PC-3 (cell line): ENCODE measurements around the gene GRIN3A.
"Not testable (repeated sequence)": the region's sequence is repeated elsewhere in the genome, so short reads cannot be mapped to it uniquely, and the experiment has no call there.

ENCODE experiments used
- CTCF ChIP-seq: fragments of 300-600 bp; sonication (generic); conservative IDR thresholded peaks from 2 replicates; pipeline ENCODE4 v1.5.1; 2017; ENCODE audit warnings: antibody characterized with exemption, low read depth, mild to moderate bottlenecking, low read length
- EZH2 ChIP-seq: fragments of 300-600 bp; sonication (generic); IDR thresholded peaks from one replicate; pipeline ENCODE4 v1.6.1; 2017; ENCODE audit warnings: antibody characterized with exemption, mild to moderate bottlenecking, low read length; ENCODE audit not compliant: unreplicated experiment

GRCh38 chr9:101724271-101724670, 14.2 kb downstream of the GRIN3A start:
- not testable (repeated sequence) for TF ChIP-seq CTCF, EZH2
